Inflammatory macrophage treated with lipopolysaccharide for 4 hours (primary cell): ENCODE data around the gene FOXK1.
"Not testable (repeated sequence)": the region's sequence is repeated elsewhere in the genome, so short reads cannot be mapped to it uniquely, and the experiment has no call there.

Experiments used
- DNase-seq: peaks from one replicate; pipeline ENCODE4 v3.0.0-alpha.2; 2020

FOXK1 gene

DNA sequence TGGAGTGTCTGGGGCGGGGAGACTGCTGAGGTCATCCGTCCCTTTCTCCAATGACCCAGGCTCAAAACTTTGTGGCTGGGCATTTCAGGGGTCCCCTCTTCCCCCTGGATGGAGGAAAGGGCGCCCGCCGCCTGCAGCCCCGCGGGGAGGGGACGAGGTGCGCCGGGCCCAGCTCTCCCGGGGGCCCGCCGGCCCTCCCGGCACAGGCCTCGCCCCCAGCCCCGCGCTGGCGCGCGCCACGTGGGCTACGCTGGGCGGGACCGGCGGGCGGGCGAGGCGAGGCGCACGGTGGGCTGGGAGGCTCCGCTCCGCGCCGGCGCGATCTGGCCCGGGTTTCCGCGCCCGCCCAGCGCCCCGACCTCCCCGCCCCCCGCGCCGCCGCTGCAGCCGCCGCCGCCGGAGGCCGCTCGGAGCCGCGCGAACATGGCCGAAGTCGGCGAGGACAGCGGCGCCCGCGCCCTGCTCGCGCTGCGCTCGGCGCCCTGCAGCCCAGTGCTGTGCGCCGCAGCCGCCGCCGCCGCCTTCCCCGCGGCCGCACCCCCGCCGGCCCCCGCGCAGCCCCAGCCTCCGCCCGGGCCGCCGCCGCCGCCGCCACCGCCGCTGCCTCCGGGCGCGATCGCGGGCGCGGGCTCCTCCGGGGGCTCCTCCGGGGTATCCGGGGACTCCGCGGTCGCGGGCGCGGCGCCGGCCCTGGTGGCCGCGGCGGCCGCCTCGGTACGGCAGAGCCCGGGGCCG, at the start of gene FOXK1:
FOXK1 (plus strand) TSS at position 410 of the 735 bp plus-strand sequence; CDS start at position 424, 14 bp downstream.
- DNase-seq = peak; percentile 73

DNA sequence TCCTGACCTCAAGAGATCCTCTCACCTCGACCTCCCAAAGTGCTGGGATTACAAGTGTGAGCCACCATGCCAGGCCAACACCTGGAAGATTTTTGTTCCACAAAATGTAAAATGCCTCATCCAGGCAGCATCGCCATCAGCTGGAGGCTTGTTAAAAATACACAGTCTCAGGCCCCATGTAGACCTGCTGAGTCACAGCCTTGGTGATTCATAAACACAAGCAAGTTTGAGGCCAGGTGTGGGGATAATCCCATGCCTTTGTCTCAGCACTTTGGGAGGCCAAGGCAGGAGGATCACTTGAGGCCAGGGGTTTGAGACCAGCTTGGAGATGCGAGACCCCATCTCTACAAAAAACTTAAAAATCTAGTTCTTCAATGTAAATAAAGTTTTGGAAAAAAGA, 49.1 kb upstream of the FOXK1 start:
- peak; percentile 14 for DNase-seq

GRCh38 chr7:4634166-4634565, 47.9 kb upstream of the FOXK1 start:
- DNase-seq = peak; percentile 43

GRCh38 chr7:4638781-4639575, 43.1 kb upstream of the FOXK1 start:
- DNase-seq = no peak

DNA sequence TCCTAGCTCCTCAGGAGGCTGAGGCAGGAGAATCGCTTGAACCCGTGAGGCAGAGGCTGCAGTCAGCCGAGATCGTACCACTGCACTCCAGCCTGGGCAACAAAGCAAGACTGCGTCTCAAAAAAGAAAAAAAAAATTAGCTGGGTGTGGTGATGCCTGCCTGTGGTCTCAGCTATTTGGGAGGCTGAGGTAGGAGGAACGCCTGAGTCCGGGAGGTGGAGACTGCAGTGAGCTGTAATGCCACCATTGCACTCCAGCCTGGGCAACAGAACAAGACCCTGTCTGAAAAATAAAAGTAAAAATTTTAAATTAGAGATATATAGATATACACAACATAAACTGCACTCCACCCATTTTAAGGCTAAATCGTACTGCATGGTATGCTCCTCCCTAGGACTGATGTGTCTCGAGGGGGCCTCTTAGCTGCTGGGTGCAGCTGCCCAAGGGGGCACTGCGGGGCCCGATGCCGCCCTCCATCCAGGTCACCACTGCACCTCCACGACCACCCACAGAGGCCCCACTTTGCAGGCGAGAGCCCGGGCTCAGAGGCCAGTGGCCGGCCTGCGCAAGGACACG, 40.9 kb upstream of the FOXK1 start:
- no peak for DNase-seq

- peak; percentile 95 for DNase-seq
Measured at GRCh38 chr7:4641667-4642467, 40.2 kb upstream of the FOXK1 start.

DNA sequence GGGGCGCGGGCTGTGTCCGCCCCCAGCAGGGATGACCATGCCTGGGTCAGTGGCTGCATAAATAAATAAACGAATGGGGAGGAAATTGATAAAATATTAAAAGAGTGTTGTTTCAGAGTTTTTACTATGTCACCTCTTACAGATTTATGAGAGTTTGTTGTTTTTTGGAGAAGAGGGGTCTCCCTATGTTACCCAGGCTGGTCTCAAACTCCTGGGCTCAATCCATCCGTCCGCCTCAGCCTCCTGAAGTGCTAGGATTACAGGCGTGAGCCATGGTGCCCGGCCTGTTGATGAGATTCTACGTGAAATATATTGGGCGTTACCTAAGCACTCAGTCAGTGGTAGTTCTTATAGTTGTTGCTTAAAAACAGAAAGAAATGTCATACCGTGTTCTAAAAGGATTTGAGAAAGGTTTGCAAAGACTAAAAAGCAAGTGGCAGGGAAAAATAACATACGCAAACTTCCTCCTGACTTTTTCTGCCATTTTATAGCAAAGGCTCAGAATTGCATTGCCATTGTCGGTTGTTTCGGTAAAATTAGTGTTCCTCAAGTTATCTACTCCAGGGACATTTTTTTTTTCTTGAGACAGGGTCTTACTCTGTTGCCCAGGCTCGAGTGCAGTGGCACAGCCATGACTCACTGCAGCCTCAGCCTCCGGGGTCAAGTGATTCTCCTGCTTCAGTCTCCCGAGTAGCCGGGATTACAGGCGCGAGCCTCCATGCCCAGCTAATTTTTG, 39.5 kb upstream of the FOXK1 start:
- no peak for DNase-seq

- not testable (repeated sequence) for DNase-seq
Measured at GRCh38 chr7:4643204-4643471, 39.0 kb upstream of the FOXK1 start.

GRCh38 chr7:4645246-4645645, 36.8 kb upstream of the FOXK1 start:
- no peak for DNase-seq

- no peak for DNase-seq
Measured at GRCh38 chr7:4648111-4648510, 34.0 kb upstream of the FOXK1 start.

GRCh38 chr7:4650433-4651047, 31.6 kb upstream of the FOXK1 start:
- DNase-seq = no peak

DNA sequence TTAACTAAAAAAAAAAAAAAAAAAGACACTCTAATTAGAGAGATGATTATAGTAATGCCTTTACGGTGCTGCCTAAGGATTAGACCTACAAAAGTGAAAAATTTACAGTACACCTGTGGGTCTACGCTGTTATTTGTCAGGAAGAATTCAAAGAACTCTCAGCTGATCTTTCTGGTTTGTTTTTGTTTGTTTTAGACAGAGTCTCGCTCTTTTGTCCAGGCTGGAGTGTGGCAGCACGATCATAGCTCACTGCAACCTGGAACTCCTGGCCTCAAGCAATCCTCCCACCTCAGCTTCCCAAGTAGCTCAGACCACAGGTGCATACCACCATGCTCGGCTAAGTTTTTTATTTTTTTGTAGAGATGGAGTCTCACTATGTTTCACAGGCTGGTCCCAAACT, 28.3 kb upstream of the FOXK1 start:
- DNase-seq = no peak

GRCh38 chr7:4655311-4655710, 26.8 kb upstream of the FOXK1 start:
- DNase-seq = no peak

- no peak for DNase-seq
Measured at GRCh38 chr7:4655896-4656295, 26.2 kb upstream of the FOXK1 start.

GRCh38 chr7:4657640-4658417, 24.3 kb upstream of the FOXK1 start:
- no peak for DNase-seq

- peak; percentile 27 for DNase-seq
Measured at GRCh38 chr7:4659551-4660286, 22.4 kb upstream of the FOXK1 start.

- no peak for DNase-seq
Measured at GRCh38 chr7:4661871-4662270, 20.2 kb upstream of the FOXK1 start.

- DNase-seq = no peak
Measured at GRCh38 chr7:4663239-4664018, 18.7 kb upstream of the FOXK1 start.

DNA sequence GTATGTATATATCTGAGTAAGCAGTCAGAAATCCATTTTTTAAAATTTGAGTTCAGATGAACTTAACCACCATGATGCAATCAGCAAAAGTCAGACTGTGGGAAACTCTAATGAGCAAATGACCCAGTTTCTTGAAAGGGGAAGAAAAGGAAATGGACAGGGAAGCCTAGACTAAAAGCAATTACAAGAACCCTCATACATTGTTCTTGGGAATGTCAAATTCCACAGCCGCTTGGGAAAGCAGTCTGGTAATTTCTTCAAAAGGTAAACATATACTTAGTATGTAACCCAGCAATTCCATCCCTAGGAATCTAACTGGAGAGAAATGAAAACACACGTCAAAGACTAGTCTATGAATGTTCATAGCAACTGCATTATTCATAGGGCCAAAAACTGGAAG, 16.4 kb upstream of the FOXK1 start:
- DNase-seq = peak; percentile 49
